ENCODE results near the gene OVCH1. TPM values are rescaled to one million over a fixed set of nuclear protein-coding genes. Genes with fewer than 3 reads are reported as not detected.

The OVCH1 gene
- total RNA-seq, 1 donor from 2014 or later, result 0.25 TPM

- Histone ChIP-seq H3K36me3 (no peaks in the 10 kb centered on the region), H3K4me1 (peaks cover 25% of the 10 kb centered on the region), H3K27me3 (no peaks in the 10 kb centered on the region), H3K9me3 (no peaks in the 10 kb centered on the region), H3K27ac (peak within 1 kb of the TSS; percentile 87), H3K4me3 (peak within 1 kb of the TSS; percentile 51 to 88)
- TF ChIP-seq POLR2A (IDR thresholded peaks at IDR 0.05), result peak in 1 of 2 donors; percentile 44
- TF ChIP-seq, protein P1, sequence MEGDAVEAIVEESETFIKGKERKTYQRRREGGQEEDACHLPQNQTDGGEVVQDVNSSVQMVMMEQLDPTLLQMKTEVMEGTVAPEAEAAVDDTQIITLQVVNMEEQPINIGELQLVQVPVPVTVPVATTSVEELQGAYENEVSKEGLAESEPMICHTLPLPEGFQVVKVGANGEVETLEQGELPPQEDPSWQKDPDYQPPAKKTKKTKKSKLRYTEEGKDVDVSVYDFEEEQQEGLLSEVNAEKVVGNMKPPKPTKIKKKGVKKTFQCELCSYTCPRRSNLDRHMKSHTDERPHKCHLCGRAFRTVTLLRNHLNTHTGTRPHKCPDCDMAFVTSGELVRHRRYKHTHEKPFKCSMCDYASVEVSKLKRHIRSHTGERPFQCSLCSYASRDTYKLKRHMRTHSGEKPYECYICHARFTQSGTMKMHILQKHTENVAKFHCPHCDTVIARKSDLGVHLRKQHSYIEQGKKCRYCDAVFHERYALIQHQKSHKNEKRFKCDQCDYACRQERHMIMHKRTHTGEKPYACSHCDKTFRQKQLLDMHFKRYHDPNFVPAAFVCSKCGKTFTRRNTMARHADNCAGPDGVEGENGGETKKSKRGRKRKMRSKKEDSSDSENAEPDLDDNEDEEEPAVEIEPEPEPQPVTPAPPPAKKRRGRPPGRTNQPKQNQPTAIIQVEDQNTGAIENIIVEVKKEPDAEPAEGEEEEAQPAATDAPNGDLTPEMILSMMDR (IDR thresholded peaks at IDR 0.05), result no peak
- peak; percentile 70 to 96 for TF ChIP-seq POLR2AphosphoS5 (IDR thresholded peaks at IDR 0.05; ENCODE audit: insufficient read depth in 1 of 2, low read depth in 1 of 2)
- peak; percentile 97 to 98 for DNase-seq (ENCODE audit: extremely low spot score in 2 of 2)
- intact Hi-C loops (cut with DNase I), result no loop called here
Observed at GRCh38 chr12:29380536-29381523, 116.7 kb downstream of the OVCH1 start, which contains the start of gene ERGIC2. Gene ERGIC2 (minus strand): TSS chr12:29381172. CDS start chr12:29371633, 9,539 bp downstream.

Other genes starting within 250 kb of the OVCH1 start
- 52.8 TPM for gene ERGIC2, start 116.5 kb downstream of the OVCH1 start, total RNA-seq